ENCODE data around the gene SYT7. TPM values are rescaled to one million over a fixed set of nuclear protein-coding genes. Genes with fewer than 3 reads are reported as not detected.

SYT7 gene
- total RNA-seq, 6 experiments from 2014 or later, result 13.1 to 70.8 (median 31.6) TPM

DNA sequence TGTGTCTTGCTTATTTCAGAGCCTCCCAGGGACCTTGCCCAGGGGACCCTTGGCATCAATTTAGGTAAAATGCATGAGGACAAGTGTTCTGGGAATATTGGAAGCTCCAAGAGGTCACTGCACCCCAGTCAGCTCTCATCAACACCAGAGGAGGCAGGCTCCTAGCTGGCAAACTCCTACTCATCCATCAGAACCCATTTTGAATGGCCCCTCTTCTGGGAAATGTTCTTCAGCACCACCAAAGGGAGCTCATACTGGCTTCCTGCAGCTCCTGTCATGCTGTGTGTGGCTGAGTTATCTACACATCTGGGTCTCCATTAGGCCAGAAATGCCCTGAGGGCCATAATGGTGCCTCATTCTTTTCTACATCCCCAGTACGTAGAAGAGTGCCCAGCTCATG lies 54.6 kb downstream of the SYT7 start:
- Histone ChIP-seq H3K27me3 (no peaks in the 10 kb centered on the region), H3K4me1 (peaks cover 0 to 26% (median 6%) of the 10 kb centered on the region in 4 donors), H3K4me3 (no peak overlapping the region), H3K9me3 (no peaks in the 10 kb centered on the region), H3K27ac (no peak overlapping the region), H3K36me3 (peaks cover 0 to 33% (median 3%) of the 10 kb centered on the region in 4 donors)
- no CpG with 5 or more reads among the region's 1 CpG for WGBS (ENCODE audit: insufficient coverage, low coverage, low lambda C conversion rate, missing lambda C conversion rate)
- DNase-seq (no peak), ATAC-seq (no peak)
- TF ChIP-seq POLR2A (IDR thresholded peaks at IDR 0.05), result no peak
- TF ChIP-seq, protein P1, sequence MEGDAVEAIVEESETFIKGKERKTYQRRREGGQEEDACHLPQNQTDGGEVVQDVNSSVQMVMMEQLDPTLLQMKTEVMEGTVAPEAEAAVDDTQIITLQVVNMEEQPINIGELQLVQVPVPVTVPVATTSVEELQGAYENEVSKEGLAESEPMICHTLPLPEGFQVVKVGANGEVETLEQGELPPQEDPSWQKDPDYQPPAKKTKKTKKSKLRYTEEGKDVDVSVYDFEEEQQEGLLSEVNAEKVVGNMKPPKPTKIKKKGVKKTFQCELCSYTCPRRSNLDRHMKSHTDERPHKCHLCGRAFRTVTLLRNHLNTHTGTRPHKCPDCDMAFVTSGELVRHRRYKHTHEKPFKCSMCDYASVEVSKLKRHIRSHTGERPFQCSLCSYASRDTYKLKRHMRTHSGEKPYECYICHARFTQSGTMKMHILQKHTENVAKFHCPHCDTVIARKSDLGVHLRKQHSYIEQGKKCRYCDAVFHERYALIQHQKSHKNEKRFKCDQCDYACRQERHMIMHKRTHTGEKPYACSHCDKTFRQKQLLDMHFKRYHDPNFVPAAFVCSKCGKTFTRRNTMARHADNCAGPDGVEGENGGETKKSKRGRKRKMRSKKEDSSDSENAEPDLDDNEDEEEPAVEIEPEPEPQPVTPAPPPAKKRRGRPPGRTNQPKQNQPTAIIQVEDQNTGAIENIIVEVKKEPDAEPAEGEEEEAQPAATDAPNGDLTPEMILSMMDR (IDR thresholded peaks at IDR 0.05), result no peak
- intact Hi-C loops (cut with DNase I), result loop anchor here in 1 of 2 donors (10.0 kb wide), 1 partner anchor 49 kb away; no protein-coding TSS in a partner anchor

DNA sequence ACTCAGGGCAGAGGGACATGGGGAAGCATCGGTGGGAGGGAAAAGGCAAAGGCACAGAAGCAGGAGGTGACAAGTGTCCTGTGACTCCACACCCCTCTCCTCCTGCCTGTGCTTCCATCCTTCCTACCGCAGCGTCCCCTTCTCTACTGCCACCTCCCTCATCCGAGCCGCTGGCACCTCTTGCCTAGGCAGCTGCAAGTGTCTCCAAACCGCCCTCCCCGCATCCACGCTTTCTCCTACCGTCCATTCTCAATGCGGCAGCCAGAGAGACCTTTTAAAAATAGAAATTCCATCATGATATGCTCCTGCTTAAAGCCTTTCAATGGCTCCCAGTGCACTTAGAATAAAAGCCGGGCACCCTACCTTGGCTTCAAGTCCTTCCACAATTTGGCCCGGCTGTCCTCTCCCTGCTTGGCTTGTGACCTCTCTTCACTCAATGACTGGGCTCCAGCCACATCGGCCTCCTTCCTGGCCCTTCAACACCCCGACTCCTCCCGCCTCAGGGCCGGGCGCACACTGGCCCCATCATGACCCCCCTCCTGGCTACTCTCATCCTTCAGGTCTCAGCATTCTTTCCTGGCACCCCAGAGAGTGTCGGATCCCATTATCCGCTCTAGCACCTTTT lies 55.8 kb downstream of the SYT7 start:
- Histone ChIP-seq H3K4me3 (no peak overlapping the region), H3K27ac (no peak overlapping the region), H3K27me3 (no peaks in the 10 kb centered on the region), H3K4me1 (peaks cover 0 to 14% (median 3%) of the 10 kb centered on the region in 4 donors), H3K9me3 (no peaks in the 10 kb centered on the region), H3K36me3 (peaks cover 0 to 34% (median 3%) of the 10 kb centered on the region in 4 donors)
- DNase-seq, result no peak
- TF ChIP-seq, protein P1 (IDR thresholded peaks at IDR 0.05), result no peak
- no peak for TF ChIP-seq POLR2A (IDR thresholded peaks at IDR 0.05)
- ATAC-seq, result no peak
- WGBS (ENCODE audit: insufficient coverage, low coverage, low lambda C conversion rate, missing lambda C conversion rate), result 92% methylated on average over 16 of the region's 19 CpGs
- intact Hi-C loops (cut with DNase I), result loop anchor here in 1 of 2 donors (10.0 kb wide), 1 partner anchor 50 kb away; no protein-coding TSS in a partner anchor

DNA sequence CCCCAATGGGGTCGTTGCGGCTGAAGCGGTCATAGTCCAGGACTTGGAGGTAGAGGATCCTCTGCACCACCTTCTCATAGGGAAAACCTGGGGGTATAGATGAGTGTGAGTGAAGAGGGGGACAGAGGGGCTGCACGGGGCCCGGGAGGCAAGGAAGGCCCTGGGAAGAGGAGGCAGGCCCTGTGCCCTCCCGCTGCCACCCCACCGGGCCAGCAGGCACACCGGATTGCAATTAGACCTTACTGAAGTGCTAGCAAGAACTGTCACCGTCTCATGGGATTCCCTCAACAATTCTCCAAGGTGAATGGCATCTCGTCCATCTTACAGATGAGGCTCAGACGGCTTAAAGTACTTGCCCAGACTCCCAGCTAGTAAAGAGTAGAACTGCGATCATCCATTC lies 56.4 kb downstream of the SYT7 start:
- Histone ChIP-seq H3K27me3 (no peaks in the 10 kb centered on the region), H3K36me3 (peaks cover 0 to 34% (median 3%) of the 10 kb centered on the region in 4 donors), H3K4me1 (peaks cover 0 to 12% (median 3%) of the 10 kb centered on the region in 4 donors), H3K9me3 (no peaks in the 10 kb centered on the region), H3K4me3 (no peak overlapping the region), H3K27ac (no peak overlapping the region)
- 79% methylated on average over 2 of the region's 12 CpGs for WGBS (ENCODE audit: insufficient coverage, low coverage, low lambda C conversion rate, missing lambda C conversion rate)
- TF ChIP-seq, protein P1 (IDR thresholded peaks at IDR 0.05), result no peak
- no peak for TF ChIP-seq POLR2A (IDR thresholded peaks at IDR 0.05)
- no peak for ATAC-seq
- DNase-seq, result no peak
- intact Hi-C loops (cut with DNase I), result loop anchor here in 1 of 2 donors (10.0 kb wide), 1 partner anchor 50 kb away; no protein-coding TSS in a partner anchor

DNA sequence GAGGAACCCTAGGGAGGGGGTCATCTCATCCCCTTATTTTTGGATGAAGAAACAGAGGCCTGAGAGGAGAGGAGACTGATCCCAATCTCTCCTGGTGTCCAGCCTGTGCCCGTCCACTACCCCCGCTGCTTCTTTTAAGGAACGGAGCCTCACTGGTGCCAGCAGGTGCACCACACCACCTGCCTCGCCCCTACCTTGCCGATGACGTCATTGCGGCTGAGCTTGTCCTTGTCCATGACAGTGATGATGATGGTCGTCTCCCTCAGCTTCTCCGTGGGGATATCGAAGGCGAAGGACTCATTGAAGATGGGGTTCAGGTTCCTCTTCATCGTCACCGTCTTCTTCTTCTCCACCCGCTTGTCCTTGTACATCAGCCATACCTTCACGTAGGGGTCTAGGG lies 58.0 kb downstream of the SYT7 start:
- WGBS (ENCODE audit: insufficient coverage, low coverage, low lambda C conversion rate, missing lambda C conversion rate), result 93% methylated on average over 13 of the region's 15 CpGs
- no peak for TF ChIP-seq POLR2A (IDR thresholded peaks at IDR 0.05)
- TF ChIP-seq, protein P1 (IDR thresholded peaks at IDR 0.05), result no peak
- H3K4me3 ChIP-seq, result no peak overlapping the region
- H3K9me3 ChIP-seq, result no peaks in the 10 kb centered on the region
- intact Hi-C loops (cut with DNase I), result loop anchor here in 1 of 2 donors (10.0 kb wide), 1 partner anchor 52 kb away; no protein-coding TSS in a partner anchor
- DNase-seq, result no peak
- no peaks in the 10 kb centered on the region for H3K4me1 ChIP-seq
- no peak overlapping the region for H3K27ac ChIP-seq
- no peaks in the 10 kb centered on the region for H3K27me3 ChIP-seq
- H3K36me3 ChIP-seq, result peaks cover 0 to 34% (median 3%) of the 10 kb centered on the region in 4 donors
- no peak for ATAC-seq
